SU-DHL-6 (cell line): ENCODE results near the gene NEU3.

Experiments used
- EZH2phosphoT487 ChIP-seq: fragments of 200-600 bp; sonication (generic), shearing (Covaris generic); conservative IDR thresholded peaks from 2 replicates; pipeline ENCODE4 v1.6.1; 2018; ENCODE audit warnings: mild to moderate bottlenecking, antibody characterized with exemption, low read length, moderate library complexity, mixed read lengths
- TF ChIP-seq, protein P1 (sequence below): fragments of 200-600 bp; sonication (generic); IDR thresholded peaks from one replicate; pipeline ENCODE4 v1.5.1; 2017; ENCODE audit warnings: antibody characterized with exemption, mild to moderate bottlenecking, low read length, moderate library complexity; ENCODE audit not compliant: insufficient read depth, poor library complexity, severe bottlenecking

DNA sequence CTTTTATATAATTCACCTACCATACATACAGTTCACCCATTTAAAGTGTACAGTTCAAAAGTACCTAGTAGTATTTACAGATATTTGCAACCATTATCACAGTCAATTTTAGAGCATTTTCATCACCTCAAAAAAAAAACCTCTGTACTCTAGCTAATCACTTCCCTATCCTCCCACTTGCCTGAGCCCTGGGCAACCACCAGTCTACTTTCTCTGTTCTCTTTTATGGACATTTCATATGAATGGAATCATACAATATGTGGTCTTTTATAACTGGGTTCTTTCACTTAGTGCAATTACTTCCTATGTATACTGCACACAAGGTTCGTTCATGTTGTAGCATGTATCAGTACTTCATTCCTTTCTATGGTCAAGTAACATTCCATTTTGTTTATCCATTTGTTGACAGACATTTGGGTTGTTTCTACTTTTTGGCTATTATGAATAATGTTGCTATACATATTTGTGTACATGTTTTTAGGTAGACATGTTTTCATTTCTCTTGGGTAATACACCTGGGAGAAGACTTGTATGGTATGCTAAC lies 17.8 kb upstream of the NEU3 start:
- TF ChIP-seq, protein P1, sequence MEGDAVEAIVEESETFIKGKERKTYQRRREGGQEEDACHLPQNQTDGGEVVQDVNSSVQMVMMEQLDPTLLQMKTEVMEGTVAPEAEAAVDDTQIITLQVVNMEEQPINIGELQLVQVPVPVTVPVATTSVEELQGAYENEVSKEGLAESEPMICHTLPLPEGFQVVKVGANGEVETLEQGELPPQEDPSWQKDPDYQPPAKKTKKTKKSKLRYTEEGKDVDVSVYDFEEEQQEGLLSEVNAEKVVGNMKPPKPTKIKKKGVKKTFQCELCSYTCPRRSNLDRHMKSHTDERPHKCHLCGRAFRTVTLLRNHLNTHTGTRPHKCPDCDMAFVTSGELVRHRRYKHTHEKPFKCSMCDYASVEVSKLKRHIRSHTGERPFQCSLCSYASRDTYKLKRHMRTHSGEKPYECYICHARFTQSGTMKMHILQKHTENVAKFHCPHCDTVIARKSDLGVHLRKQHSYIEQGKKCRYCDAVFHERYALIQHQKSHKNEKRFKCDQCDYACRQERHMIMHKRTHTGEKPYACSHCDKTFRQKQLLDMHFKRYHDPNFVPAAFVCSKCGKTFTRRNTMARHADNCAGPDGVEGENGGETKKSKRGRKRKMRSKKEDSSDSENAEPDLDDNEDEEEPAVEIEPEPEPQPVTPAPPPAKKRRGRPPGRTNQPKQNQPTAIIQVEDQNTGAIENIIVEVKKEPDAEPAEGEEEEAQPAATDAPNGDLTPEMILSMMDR = no peak
- TF ChIP-seq EZH2phosphoT487 = no peak
